HepG2 (cell line): ENCODE data around the gene RHBDL1. TPM values are rescaled to one million over a fixed set of nuclear protein-coding genes. Genes with fewer than 3 reads are reported as not detected.

Experiments
- ATAC-seq: fragments of 200-7000 bp; cut with Tn5 transposase; 3 replicates; pipeline ENCODE4 v1.9.1; 2020; ENCODE audit warnings: mild to moderate bottlenecking, moderate library complexity
- BruUV-seq: library from RNA; stranded (reverse); fragments of 400-500 nt; replicated peaks from 2 replicates; lab custom pipeline; 2021; lab: Mats Ljungman, UMichigan
- CTCF ChIA-PET: fragments of 300-600 bp; formaldehyde crosslinking; extraction: SDS; loops from one replicate; lab custom pipeline; 2021; ENCODE audit warnings: low total read pairs, inconsistent platforms, low intra/inter-chr PET ratio; lab: Yijun Ruan, JAX
- POLR2A ChIA-PET: fragments of 350-600 bp; sonication (Branson Sonifier 250); formaldehyde crosslinking; loops from one replicate; lab custom pipeline; 2020; ENCODE audit warnings: antibody characterized with exemption, inconsistent platforms; lab: Yijun Ruan, JAX
- DNase-seq: peaks from one replicate; pipeline ENCODE4 v3.0.0-alpha.2; 2015; ENCODE audit warnings: low spot score
- FAIRE-seq: peaks from 3 replicates; lab custom pipeline; 2011; peaks lifted over from hg19 to GRCh38; lab: Jason Lieb, UNC
- H2AFZ ChIP-seq: one replicate; pipeline ENCODE4 v1.6.1; 2011; ENCODE audit warnings: low read length, inconsistent platforms
- H3K27ac ChIP-seq: fragments of 300-600 bp; 3 replicates; pipeline ENCODE4 v1.8.0; 2011; ENCODE audit warnings: mixed run types, mild to moderate bottlenecking, mixed read lengths, low read length, inconsistent platforms; ENCODE audit not compliant: insufficient read depth; ENCODE audit errors: extremely low read length
- H3K27me3 ChIP-seq, 2 experiments: fragments of 200-600 bp in 1 of 2; 2 replicates in 1 of 2; 3 replicates in 1 of 2; pipeline versions ENCODE4 v1.6.0 to v1.8.0; 2011; ENCODE audit warnings: low read length in 2 of 2, mild to moderate bottlenecking in 2 of 2, moderate library complexity in 2 of 2, inconsistent platforms in 1 of 2; ENCODE audit not compliant: insufficient read depth in 2 of 2, control insufficient read depth in 1 of 2
- H3K36me3 ChIP-seq, 2 experiments: fragments of 200-600 bp in 1 of 2; replicated peaks in 1 of 2; 2 replicates in 1 of 2; 3 replicates in 1 of 2; pipeline versions ENCODE4 v1.5.1 to v1.8.0; 2011; ENCODE audit warnings: low read length in 2 of 2, inconsistent platforms in 1 of 2; ENCODE audit not compliant: insufficient read depth in 2 of 2, control insufficient read depth in 1 of 2
- H3K4me1 ChIP-seq: 2 replicates; pipeline ENCODE4 v1.5.1; 2012; ENCODE audit warnings: low read length, inconsistent platforms; ENCODE audit not compliant: insufficient read depth
- H3K4me2 ChIP-seq: 2 replicates; pipeline ENCODE4 v1.6.0; 2011; ENCODE audit warnings: low read depth, low read length, inconsistent platforms
- H3K4me3 ChIP-seq, 3 experiments: fragments of 200-600 bp in 1 of 3; sonication (generic), shearing (Covaris generic) in 1 of 3; replicated peaks in 1 of 3; 2 replicates each; pipeline ENCODE4 v1.5.1; 2011 to 2016; ENCODE audit warnings: low read length in 3 of 3, inconsistent platforms in 2 of 3, low read depth in 2 of 3, mild to moderate bottlenecking in 2 of 3, control low read depth in 1 of 3, mixed read lengths in 1 of 3; ENCODE audit not compliant: insufficient read depth in 1 of 3
- H3K79me2 ChIP-seq: one replicate; pipeline ENCODE4 v1.6.1; 2011; ENCODE audit warnings: low read length, inconsistent platforms; ENCODE audit not compliant: insufficient read depth
- H3K9ac ChIP-seq: 2 replicates; pipeline ENCODE4 v1.6.0; 2011; ENCODE audit warnings: mild to moderate bottlenecking, low read depth, low read length, inconsistent platforms; ENCODE audit not compliant: insufficient read depth
- H3K9me3 ChIP-seq: 2 replicates; pipeline ENCODE4 v1.5.1; 2012; ENCODE audit warnings: mild to moderate bottlenecking, low read length
- H4K20me1 ChIP-seq: 2 replicates; pipeline ENCODE4 v1.6.0; 2011; ENCODE audit warnings: inconsistent platforms, mild to moderate bottlenecking, low read length, moderate library complexity; ENCODE audit not compliant: insufficient read depth
- AFF4 ChIP-seq: sonication (generic); formaldehyde crosslinking; IDR thresholded peaks from 2 replicates; pipeline ENCODE4 v1.4.0; 2020; ENCODE audit warnings: missing genetic modification reagents
- ARNTL ChIP-seq: sonication (generic); formaldehyde crosslinking; IDR thresholded peaks from 2 replicates; pipeline ENCODE4 v1.4.0; 2020; ENCODE audit warnings: mild to moderate bottlenecking, missing genetic modification reagents
- KIAA2018 ChIP-seq: sonication (generic); formaldehyde crosslinking; IDR thresholded peaks from 2 replicates; pipeline ENCODE4 v1.5.0; 2020; ENCODE audit warnings: mild to moderate bottlenecking, missing genetic modification reagents, borderline replicate concordance
- POLR2AphosphoS2 ChIP-seq: IDR thresholded peaks from 2 replicates; pipeline ENCODE4 v1.6.1; 2011; ENCODE audit warnings: low read depth, low read length, improper control_type of control experiment
- SETDB1 ChIP-seq: sonication (generic); formaldehyde crosslinking; IDR thresholded peaks from 2 replicates; pipeline ENCODE4 v1.5.1; 2020; ENCODE audit warnings: missing genetic modification reagents, mild to moderate bottlenecking, borderline replicate concordance
- SP4 ChIP-seq: sonication (generic); formaldehyde crosslinking; IDR thresholded peaks from 2 replicates; pipeline ENCODE4 v1.8.1; 2023; ENCODE audit warnings: mild to moderate bottlenecking, missing genetic modification reagents
- ZNF30 ChIP-seq: sonication (generic); formaldehyde crosslinking; IDR thresholded peaks from 2 replicates; pipeline ENCODE4 v1.5.0; 2020; ENCODE audit warnings: mild to moderate bottlenecking, missing genetic modification reagents
- ZNF496 ChIP-seq: sonication (generic); formaldehyde crosslinking; IDR thresholded peaks from 2 replicates; pipeline ENCODE4 v1.8.1; 2023; ENCODE audit warnings: mild to moderate bottlenecking, moderate library complexity, missing genetic modification reagents; ENCODE audit not compliant: insufficient replicate concordance
- ZNF749 ChIP-seq: sonication (generic); formaldehyde crosslinking; IDR thresholded peaks from 2 replicates; pipeline ENCODE4 v1.8.0; 2022; ENCODE audit warnings: mild to moderate bottlenecking, missing genetic modification reagents, moderate library complexity, borderline replicate concordance
- WGBS: methylation state at CpG from one replicate; pipeline ENCODE4 v1.1.6; 2017; ENCODE audit warnings: low lambda C conversion rate; 5-methylcytosine and 5-hydroxymethylcytosine counted together
- in situ Hi-C: cut with HindIII; loops from 2 replicates; pipeline ENCODE4 v1.10.0; 2017; ENCODE audit warnings: low pct_unique_long_range_greater_than_20kb; ENCODE audit not compliant: extremely low pct_ligation_motif_present
- intact Hi-C: fragments of 100-400 bp; cut with micrococcal nuclease; formaldehyde crosslinking; loops from one replicate; pipeline ENCODE4 v1.10.0; 2022; ENCODE audit not compliant: unreplicated experiment
- polyA plus RNA-seq, 8 experiments: library from polyadenylated mRNA; depleted of rRNA in 3 of 8; stranded (reverse) in 7 of 8; unstranded in 1 of 8; fragments of >200 nt; fragmentation: Illumina TruSeq in 4 of 8; extraction: Trizol in 4 of 8; gene quantifications; 2 replicates each; pipeline versions ENCODE4 v1.2.1 to v1.2.3, GENCODE V29; 2011 to 2016; ENCODE audit warnings: low read depth in 4 of 8, missing spikeins in 1 of 8, mixed read lengths in 1 of 8; ENCODE audit not compliant: insufficient read depth in 1 of 8
- total RNA-seq, 5 experiments: library from RNA; depleted of rRNA; stranded (reverse); fragments of >200 nt; fragmentation: Illumina TruSeq; extraction: Trizol; gene quantifications; 2 replicates each; pipeline ENCODE4 v1.2.3, GENCODE V29; 2016; ENCODE audit warnings: low read depth in 1 of 5

RHBDL1 gene
- total and polyA plus RNA-seq, 2 of the 13 experiments (the other 11 are each of a cell fraction or from before 2014, with no cell fraction given): 1.8 to 3.8 TPM

GRCh38 chr16:694863-695354 lies 19.4 kb downstream of the RHBDL1 start (continued):
- no peak for TF ChIP-seq KIAA2018 (CRISPR knock-in tag)

- ChIA-PET POLR2A (interaction anchor here (0.6 to 3.4 kb wide), 9 partner anchors 12 to 65 kb away, joined by 3 to 21 read pairs (median 4); partner anchors contain the start of genes ANTKMT, METRN, MSLN and RHBDL1), CTCF (no interaction called here)
- Histone ChIP-seq H3K27me3 (peaks cover 15 to 45% of the 10 kb centered on the region in 2 experiments), H3K4me3 (peak overlapping the region in 2 of 3 experiments; percentile 57 to 65; a peak in 3 of 6 replicates), H3K36me3 (no peaks in the 10 kb centered on the region), H2AFZ (no peak overlapping the region), H3K79me2 (no peaks in the 10 kb centered on the region), H3K4me1 (peaks cover 12% of the 10 kb centered on the region), H3K4me2 (peak overlapping the region; percentile 74), H4K20me1 (no peaks in the 10 kb centered on the region), H3K27ac (no peak overlapping the region), H3K9ac (no peak overlapping the region), H3K9me3 (no peaks in the 10 kb centered on the region)
- in situ Hi-C loops (no loop called here), intact Hi-C loops (no loop called here)
- no peak for FAIRE-seq
- no peak for DNase-seq
- peak; percentile 31 for ATAC-seq
- WGBS: 1% methylated on average over 17 of the region's 71 CpGs
- no TSS peak for BruUV-seq
- TF ChIP-seq SETDB1 (CRISPR knock-in tag) (no peak), ZNF749 (CRISPR knock-in tag) (peak; percentile 78), ZNF496 (CRISPR knock-in tag) (no peak), SP4 (CRISPR knock-in tag) (no peak), ZNF30 (CRISPR knock-in tag) (no peak; the same call in 1 of the 2 replicates), POLR2AphosphoS2 (no peak), AFF4 (CRISPR knock-in tag) (no peak), ARNTL (CRISPR knock-in tag) (0 out of 2 replicates have a peak, but pooled peaks have one; percentile 21)
Measured at GRCh38 chr16:695355-696089, 20.1 kb downstream of the RHBDL1 start.
